Keratinocyte (primary cell): ENCODE data around the gene LPCAT1. TPM values are rescaled to one million over a fixed set of nuclear protein-coding genes. Genes with fewer than 3 reads are reported as not detected.

Experiments
- DNase-seq: peaks from one replicate; pipeline ENCODE4 v3.0.0-alpha.2; 2011; ENCODE audit warnings: low read depth, missing footprints, low spot score
- FAIRE-seq: peaks from 2 replicates; lab custom pipeline; 2011; peaks lifted over from hg19 to GRCh38; lab: Jason Lieb, UNC
- H2AFZ ChIP-seq: 2 replicates; pipeline ENCODE4 v1.6.0; 2012; ENCODE audit warnings: low read length, control low read depth, inconsistent platforms; ENCODE audit not compliant: control insufficient read depth
- H3K27ac ChIP-seq: 2 replicates; pipeline ENCODE4 v1.5.1; 2011; ENCODE audit warnings: low read length; ENCODE audit not compliant: control insufficient read depth, insufficient read depth
- H3K27me3 ChIP-seq: 3 replicates; pipeline ENCODE4 v1.6.0; 2011; ENCODE audit warnings: low read length; ENCODE audit not compliant: control insufficient read depth, insufficient read depth; ENCODE audit errors: extremely low read depth
- H3K36me3 ChIP-seq, 2 experiments: 2 replicates in 1 of 2; 3 replicates in 1 of 2; pipeline ENCODE4 v1.5.1; 2011; ENCODE audit warnings: low read length in 2 of 2, mild to moderate bottlenecking in 1 of 2; ENCODE audit not compliant: control insufficient read depth in 2 of 2, insufficient read depth in 2 of 2; ENCODE audit errors: extremely low read depth in 1 of 2
- H3K4me1 ChIP-seq: 3 replicates; pipeline ENCODE4 v1.5.1; 2011; ENCODE audit warnings: low read length; ENCODE audit not compliant: control insufficient read depth, insufficient read depth; ENCODE audit errors: extremely low read depth
- H3K4me2 ChIP-seq: 3 replicates; pipeline ENCODE4 v1.6.0; 2011; ENCODE audit warnings: low read depth, low read length; ENCODE audit not compliant: control insufficient read depth, insufficient read depth; ENCODE audit errors: extremely low read depth
- H3K4me3 ChIP-seq, 3 experiments: fragments of 200-600 bp in 1 of 3; sonication (generic) in 1 of 3; 2 replicates in 2 of 3; 3 replicates in 1 of 3; pipeline ENCODE4 v1.5.1; 2011 to 2016; ENCODE audit warnings: low read length in 3 of 3, mild to moderate bottlenecking in 3 of 3, control low read depth in 2 of 3, inconsistent platforms in 1 of 3, low read depth in 1 of 3, mixed read lengths in 1 of 3, mixed run types in 1 of 3, moderate library complexity in 1 of 3; ENCODE audit not compliant: control insufficient read depth in 2 of 3, insufficient read depth in 2 of 3; ENCODE audit errors: extremely low read depth in 1 of 3
- H3K79me2 ChIP-seq: 2 replicates; pipeline ENCODE4 v1.6.0; 2012; ENCODE audit warnings: low read length; ENCODE audit not compliant: control insufficient read depth, insufficient read depth
- H3K9ac ChIP-seq: 3 replicates; pipeline ENCODE4 v1.6.0; 2011; ENCODE audit warnings: low read length; ENCODE audit not compliant: control insufficient read depth, insufficient read depth; ENCODE audit errors: extremely low read depth
- H3K9me1 ChIP-seq: 3 replicates; pipeline ENCODE4 v1.6.0; 2011; ENCODE audit warnings: low read length; ENCODE audit not compliant: control insufficient read depth, insufficient read depth; ENCODE audit errors: extremely low read depth
- H3K9me3 ChIP-seq: 2 replicates; pipeline ENCODE4 v1.5.1; 2012; ENCODE audit warnings: low read depth, low read length; ENCODE audit not compliant: control insufficient read depth
- H4K20me1 ChIP-seq: 3 replicates; pipeline ENCODE4 v1.6.0; 2011; ENCODE audit warnings: low read length; ENCODE audit not compliant: control insufficient read depth, insufficient read depth; ENCODE audit errors: extremely low read depth
- CTCF ChIP-seq, 3 experiments: IDR thresholded peaks in 1 of 3; conservative IDR thresholded peaks in 1 of 3; optimal IDR thresholded peaks in 1 of 3; 2 replicates in 2 of 3; 3 replicates in 1 of 3; pipeline versions ENCODE3 to v1.5.1; 2011; ENCODE audit warnings: low read length in 3 of 3, mild to moderate bottlenecking in 3 of 3, moderate library complexity in 2 of 3, control low read depth in 1 of 3, inconsistent platforms in 1 of 3; ENCODE audit not compliant: insufficient read depth in 2 of 3; ENCODE audit errors: extremely low read depth in 1 of 3
- EZH2 ChIP-seq: IDR thresholded peaks from one replicate; pipeline ENCODE4 v1.6.1; 2012; ENCODE audit warnings: inconsistent platforms, mild to moderate bottlenecking, low read length, moderate library complexity
- dilution Hi-C: fragments of 300-500 bp; cut with MboI; formaldehyde crosslinking; loops from one replicate; pipeline ENCODE4 v1.7.0; 2020; ENCODE audit warnings: low sequenced_read_pairs; ENCODE audit not compliant: extremely low pct_ligation_motif_present
- polyA plus RNA-seq, 5 experiments: library from polyadenylated mRNA; depleted of rRNA in 3 of 5; stranded (reverse) in 3 of 5; stranded (forward) in 1 of 5; unstranded in 1 of 5; fragments of >200 nt; gene quantifications; 1 replicate in 1 of 5; 2 replicates in 3 of 5; 3 replicates in 1 of 5; pipeline versions ENCODE4 v1.2.1 to v1.2.3, GENCODE V29; 2011 to 2012; ENCODE audit warnings: missing spikeins in 2 of 5, low read depth in 1 of 5, low replicate concordance in 1 of 5

The LPCAT1 gene
- polyA plus RNA-seq, 1 donor (not counting 4 experiments of a cell fraction or from before 2014, with no cell fraction given): 32.9 TPM

- H3K4me1 ChIP-seq: no peaks in the 10 kb centered on the region
- DNase-seq: no peak
- H3K79me2 ChIP-seq: peaks cover 15% of the 10 kb centered on the region
- no peak overlapping the region for H3K9ac ChIP-seq
- no peaks in the 10 kb centered on the region for H3K27me3 ChIP-seq
- H4K20me1 ChIP-seq: peaks cover 4% of the 10 kb centered on the region
- H3K4me2 ChIP-seq: no peak overlapping the region
- FAIRE-seq: no peak
- dilution Hi-C loops: no loop called here
- no peak overlapping the region for H3K4me3 ChIP-seq
- no peaks in the 10 kb centered on the region for H3K9me3 ChIP-seq
- H3K9me1 ChIP-seq: no peaks in the 10 kb centered on the region
- TF ChIP-seq CTCF (optimal IDR thresholded peaks at IDR 0.05 in 1 of 3, IDR thresholded peaks at IDR 0.05 in 1 of 3, conservative IDR thresholded peaks at IDR 0.05 in 1 of 3; ENCODE audit: extremely low read depth in 1 of 3, insufficient read depth in 2 of 3, low read length in 3 of 3) (no peak), EZH2 (no peak)
- peaks cover 14 to 27% of the 10 kb centered on the region in 2 experiments for H3K36me3 ChIP-seq
- H2AFZ ChIP-seq: no peak overlapping the region
- H3K27ac ChIP-seq: no peak overlapping the region
These were observed 30.3 kb downstream of the LPCAT1 start for GRCh38 chr5:1493413-1493812.

- no peak for FAIRE-seq
- Histone ChIP-seq H3K27ac (no peak overlapping the region), H3K9ac (no peak overlapping the region), H3K27me3 (no peaks in the 10 kb centered on the region), H3K4me2 (no peak overlapping the region), H3K4me1 (no peaks in the 10 kb centered on the region), H3K4me3 (no peak overlapping the region), H3K9me3 (no peaks in the 10 kb centered on the region), H3K9me1 (no peaks in the 10 kb centered on the region), H3K36me3 (peaks cover 17 to 27% of the 10 kb centered on the region in 2 experiments), H3K79me2 (peaks cover 13% of the 10 kb centered on the region), H4K20me1 (peaks cover 5% of the 10 kb centered on the region), H2AFZ (no peak overlapping the region)
- dilution Hi-C loops: no loop called here
- TF ChIP-seq EZH2: no peak
- no peak for DNase-seq
These were observed 31.0 kb downstream of the LPCAT1 start for GRCh38 chr5:1492757-1493156.

GRCh38 chr5:1490376-1490775, 33.4 kb downstream of the LPCAT1 start:
- Histone ChIP-seq H3K9me1 (no peaks in the 10 kb centered on the region), H3K27ac (no peak overlapping the region), H3K36me3 (peaks cover 27 to 33% of the 10 kb centered on the region in 2 experiments), H3K9me3 (no peaks in the 10 kb centered on the region), H3K79me2 (peaks cover 2% of the 10 kb centered on the region), H3K4me2 (no peak overlapping the region), H3K4me1 (no peaks in the 10 kb centered on the region), H3K4me3 (no peak overlapping the region), H2AFZ (no peak overlapping the region), H3K9ac (no peak overlapping the region), H4K20me1 (peaks cover 3% of the 10 kb centered on the region), H3K27me3 (no peaks in the 10 kb centered on the region)
- FAIRE-seq: no peak
- TF ChIP-seq CTCF (optimal IDR thresholded peaks at IDR 0.05 in 1 of 3, IDR thresholded peaks at IDR 0.05 in 1 of 3, conservative IDR thresholded peaks at IDR 0.05 in 1 of 3; ENCODE audit: extremely low read depth in 1 of 3, insufficient read depth in 2 of 3, low read length in 3 of 3) (no peak), EZH2 (no peak)
- DNase-seq: no peak
- dilution Hi-C loops: no loop called here
